ENCODE measurements around the gene MARK4.

GRCh38 chr19:45304141-45304926, 53.3 kb downstream of the MARK4 start:
- TF ChIP-seq CTCF (IDR thresholded peaks at IDR 0.05) (no peak), POLR2A (IDR thresholded peaks at IDR 0.05) (no peak)

Data from esophagus squamous epithelium (tissue), 4 donors.